NOMO-1 treated with dmso at 0.1 percent for 144 hours (cell line): ENCODE results near the gene GABPA.
"Not testable (repeated sequence)": the region's sequence is repeated elsewhere in the genome, so short reads cannot be mapped to it uniquely, and the experiment has no call there.

Experiments used
- DNase-seq: peaks from one replicate; lab custom pipeline; 2025; ENCODE audit not compliant: unreplicated experiment; lab: John Stamatoyannopoulos, UW

GABPA gene

DNA sequence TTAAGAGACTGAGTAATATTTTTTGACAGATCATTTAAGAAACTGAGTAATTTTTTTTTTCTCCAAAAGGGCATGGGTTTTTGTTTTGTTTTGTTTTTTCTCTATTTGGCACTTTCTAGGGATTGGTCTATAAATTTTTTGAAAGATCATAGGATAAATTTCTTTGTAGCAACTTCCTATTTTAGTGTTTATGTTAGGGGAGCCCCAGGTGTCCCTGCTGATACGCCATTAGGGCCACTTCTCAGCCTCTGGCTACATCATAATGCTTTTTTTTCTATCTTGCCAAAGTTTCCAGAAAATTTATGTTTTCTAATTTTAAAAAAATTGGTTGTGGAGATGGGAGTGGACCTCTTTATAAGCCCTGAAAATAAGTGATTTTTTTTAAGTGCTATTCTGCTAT, 2.6 kb downstream of the GABPA start:
- no peak for DNase-seq

DNA sequence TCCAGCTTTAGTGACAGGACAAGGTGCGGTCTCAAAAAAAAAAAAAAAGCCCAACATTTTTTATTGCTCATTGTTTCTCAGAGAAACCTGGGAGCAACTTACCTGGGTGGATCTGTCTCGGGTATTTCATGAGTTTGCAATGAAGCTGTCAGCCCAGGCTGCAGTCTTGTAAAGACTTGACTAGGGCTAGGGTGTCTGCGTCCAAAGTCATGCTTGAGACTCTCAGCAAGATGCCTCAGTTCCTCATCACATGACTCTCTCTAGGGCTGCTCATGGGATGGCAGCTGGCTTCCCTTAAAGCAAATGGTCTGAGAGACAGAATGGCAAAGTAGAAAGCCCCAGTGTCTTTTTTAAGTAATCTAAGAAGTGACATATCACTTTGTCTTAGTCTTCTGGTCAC, 8.1 kb downstream of the GABPA start:
- no peak for DNase-seq

GRCh38 chr21:25744854-25745253, 10.1 kb downstream of the GABPA start:
- no peak for DNase-seq

DNA sequence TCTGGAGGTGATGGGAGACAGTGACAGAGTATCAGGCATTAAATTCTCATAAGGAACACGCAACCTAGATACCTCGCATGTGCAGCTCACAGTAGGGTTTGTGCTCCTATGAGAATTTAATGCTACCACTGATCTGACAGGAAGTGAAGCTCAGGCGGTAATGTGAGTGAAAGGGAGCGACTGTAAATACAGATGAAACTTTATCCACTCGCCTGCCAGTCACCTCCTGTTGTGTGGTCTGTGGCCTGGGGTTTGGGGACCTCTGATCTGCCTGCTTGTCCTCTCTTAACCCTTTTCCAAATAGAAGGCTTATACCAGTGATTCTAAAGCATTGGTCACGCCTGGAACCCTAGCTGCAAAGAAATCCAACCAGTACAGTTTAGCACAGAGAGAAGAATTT, 15.3 kb downstream of the GABPA start:
- DNase-seq: no peak

DNA sequence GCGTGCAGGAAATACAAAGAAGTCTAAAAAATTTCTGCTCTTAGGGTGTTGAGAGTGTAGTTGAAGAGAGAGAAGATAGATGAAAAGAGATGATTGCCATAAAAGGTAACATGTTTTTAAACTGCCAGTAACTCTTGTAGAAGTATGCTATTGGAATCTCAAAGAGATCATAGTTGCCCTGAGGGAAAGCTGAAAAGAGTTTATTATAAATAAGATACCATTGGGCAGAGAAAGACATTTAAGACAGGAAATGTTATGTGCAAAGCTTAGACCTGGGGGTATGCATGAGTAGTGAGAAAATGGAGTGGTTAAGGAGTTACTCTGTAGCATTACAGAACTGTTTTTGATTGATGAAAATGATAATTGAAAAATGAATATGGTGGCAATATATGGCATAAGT, 17.6 kb downstream of the GABPA start:
- no peak for DNase-seq

- DNase-seq: no peak
Measured at GRCh38 chr21:25756190-25756932, 21.6 kb downstream of the GABPA start.

GRCh38 chr21:25757531-25757930, 22.8 kb downstream of the GABPA start:
- no peak for DNase-seq

- no peak for DNase-seq
Measured at GRCh38 chr21:25759573-25759972, 24.8 kb downstream of the GABPA start.

GRCh38 chr21:25760061-25760460, 25.3 kb downstream of the GABPA start:
- no peak for DNase-seq

- DNase-seq: no peak
Measured at GRCh38 chr21:25760677-25761076, 25.9 kb downstream of the GABPA start.

DNA sequence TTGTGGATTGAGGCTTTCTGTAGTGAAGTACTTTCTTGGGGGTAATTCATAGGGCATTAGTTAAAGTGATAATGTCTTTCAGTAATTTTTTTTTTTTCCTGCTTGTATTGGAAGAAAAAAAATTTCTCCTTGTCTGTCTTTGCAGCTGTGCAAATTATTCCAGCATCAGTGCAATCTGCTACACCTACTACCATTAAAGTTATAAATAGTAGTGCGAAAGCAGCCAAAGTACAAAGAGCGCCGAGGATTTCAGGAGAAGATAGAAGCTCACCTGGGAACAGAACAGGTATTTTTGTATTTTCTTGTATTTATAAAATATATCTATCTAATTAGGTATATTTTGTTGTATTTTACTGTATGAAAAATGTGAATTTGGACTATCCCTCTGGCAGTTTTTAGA, 29.3 kb downstream of the GABPA start:
- DNase-seq: no peak

DNA sequence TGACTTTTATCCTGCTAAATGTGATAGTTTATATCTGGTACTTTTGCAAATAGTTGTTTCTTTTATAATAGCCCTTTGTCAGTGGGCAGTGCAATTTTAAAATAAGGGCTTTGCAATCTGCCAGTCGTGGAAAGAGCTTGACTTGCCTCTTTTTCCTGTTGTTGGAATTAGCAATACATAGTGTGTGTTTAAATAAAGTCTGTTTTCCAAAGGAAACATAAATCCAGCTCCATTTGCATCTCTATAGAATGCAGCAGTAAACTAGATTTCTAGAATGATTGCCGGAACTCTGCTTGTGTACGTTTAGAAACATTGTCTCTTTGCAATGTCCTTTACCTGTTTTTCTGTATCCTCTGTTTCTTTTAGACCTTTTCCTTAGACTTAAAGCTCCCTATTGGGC, 33.1 kb downstream of the GABPA start:
- DNase-seq: no peak

DNA sequence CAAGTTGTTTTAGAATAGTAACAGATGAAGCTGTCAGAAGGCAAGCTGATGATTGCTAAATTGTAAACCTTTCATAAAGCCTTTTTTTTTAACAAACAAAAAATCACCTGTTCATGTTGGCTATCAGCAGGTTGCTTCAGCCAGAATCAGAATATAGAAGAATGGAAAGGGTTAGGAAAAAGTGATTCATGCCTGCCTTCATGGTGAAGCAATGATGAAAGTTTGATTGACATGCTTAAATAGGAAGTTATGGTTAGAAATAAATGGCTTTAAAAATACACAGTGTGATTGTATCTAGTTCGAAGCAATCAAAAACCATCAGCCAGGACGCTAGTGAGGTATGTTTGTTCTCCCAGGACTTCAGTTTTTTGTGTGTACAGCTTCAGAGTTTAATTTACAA, 37.9 kb downstream of the GABPA start:
- DNase-seq: no peak

DNA sequence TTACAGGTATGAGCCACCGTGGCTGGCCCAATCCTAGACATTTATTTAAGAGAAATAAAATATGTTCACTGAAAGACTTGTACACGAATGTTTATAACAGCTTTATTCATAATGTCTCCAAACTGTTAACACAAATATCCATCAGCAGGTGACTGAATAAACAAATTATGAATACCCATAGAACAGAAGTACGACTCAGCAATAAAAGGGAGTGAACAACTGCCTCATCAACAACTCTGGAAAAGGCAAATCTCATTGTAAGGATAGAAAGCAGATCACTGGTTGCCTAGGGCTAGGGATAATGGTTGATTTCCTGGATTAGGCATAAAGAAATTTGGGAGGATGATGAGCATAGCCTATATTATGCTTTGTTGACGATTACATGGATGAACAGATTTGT, 41.7 kb downstream of the GABPA start:
- DNase-seq: no peak

GRCh38 chr21:25778126-25778875, 43.5 kb downstream of the GABPA start:
- not testable (repeated sequence) for DNase-seq

DNA sequence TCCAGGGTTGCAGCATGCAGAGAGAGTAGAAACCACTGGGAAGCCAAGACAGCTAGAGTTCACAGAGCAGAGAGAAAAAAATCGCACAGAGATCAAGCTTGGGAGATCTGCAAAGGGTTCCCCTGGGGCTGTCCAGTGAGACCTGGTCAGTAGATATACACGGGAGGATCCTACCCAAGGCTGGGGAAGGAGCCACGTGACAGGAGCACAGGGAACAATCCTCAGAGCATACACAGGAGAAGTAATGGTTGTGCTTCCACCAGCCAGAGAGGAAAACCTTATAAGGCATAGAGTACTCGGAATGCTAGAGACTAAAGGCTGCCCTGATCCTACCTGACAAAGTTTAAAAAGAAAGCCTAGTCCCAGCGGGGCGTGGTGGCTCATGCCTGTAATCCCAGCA, 53.9 kb downstream of the GABPA start:
- no peak for DNase-seq

DNA sequence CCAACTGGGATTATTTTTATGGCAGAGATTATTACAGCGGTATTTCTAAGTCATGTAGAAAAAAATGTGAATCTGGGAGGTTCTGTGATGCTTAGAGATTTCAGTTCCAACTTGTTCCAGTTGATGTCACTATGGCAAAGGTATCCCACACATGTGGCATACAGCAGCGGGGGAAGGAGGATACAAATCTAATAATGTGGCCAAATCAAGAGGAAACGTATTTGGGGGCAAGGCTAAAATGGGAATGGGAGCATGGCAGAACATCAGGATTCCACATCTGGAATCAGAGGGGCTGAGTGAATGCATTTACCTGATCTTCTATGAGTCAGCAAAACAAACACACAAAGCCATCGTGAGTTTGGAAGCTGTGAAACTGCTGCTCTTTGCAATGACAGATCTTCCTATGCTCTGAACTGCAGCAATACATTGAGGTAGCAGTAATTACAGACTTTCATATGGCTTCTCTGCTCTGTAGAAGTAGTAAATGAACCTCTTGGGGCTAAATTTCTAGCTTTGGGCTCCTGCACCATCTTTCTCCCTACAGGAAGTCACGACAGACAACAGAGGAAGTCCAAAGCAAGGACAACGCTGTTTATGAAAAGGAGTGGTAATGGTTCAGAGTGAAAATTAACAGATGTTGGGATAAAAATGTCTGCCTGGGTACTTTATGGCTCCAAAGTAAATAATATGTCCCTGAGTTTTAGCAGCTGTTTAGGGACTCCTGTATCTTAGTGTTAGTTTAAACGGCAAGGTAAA, 55.5 kb downstream of the GABPA start:
- DNase-seq: no peak

- no peak for DNase-seq
Measured at GRCh38 chr21:25790878-25791204, 56.1 kb downstream of the GABPA start.

- DNase-seq: no peak
Measured at GRCh38 chr21:25791319-25791718, 56.5 kb downstream of the GABPA start.

DNA sequence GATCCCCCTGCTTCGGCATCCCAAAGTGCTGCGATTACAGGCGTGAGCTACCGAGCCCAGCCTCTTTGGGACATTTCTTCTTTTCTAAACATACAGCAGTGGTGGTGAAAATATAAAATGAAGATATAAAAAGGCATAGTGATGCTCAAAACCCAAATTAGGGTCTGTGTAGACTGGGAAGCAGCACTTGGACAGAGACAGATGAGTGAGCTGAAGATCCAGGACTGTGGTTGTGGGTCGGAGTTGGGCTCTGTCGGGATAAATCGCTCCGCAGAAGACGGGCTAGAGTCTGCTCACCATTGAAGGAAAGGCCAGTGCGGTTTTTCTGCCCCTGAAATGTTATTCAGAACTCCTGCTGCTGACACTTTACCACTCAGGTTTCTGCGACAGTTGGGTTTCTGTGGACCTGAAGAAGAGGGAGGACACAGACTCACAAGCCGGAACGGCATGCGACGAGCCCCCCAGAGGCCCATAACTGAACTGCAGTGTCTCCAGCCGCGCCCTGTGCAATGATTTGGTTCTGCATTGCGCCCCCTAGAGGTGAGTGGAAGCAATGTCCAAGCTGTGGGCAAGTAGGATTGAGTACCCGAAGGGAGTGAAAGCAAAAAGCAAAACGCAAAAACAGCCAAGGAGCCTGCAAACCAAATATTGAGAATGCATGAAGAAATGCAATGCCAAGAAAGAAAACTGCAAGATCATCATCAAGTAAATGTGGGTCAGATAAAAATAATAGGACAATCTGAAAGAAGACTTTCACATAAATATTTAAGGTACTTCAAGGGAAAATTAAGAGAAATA, 66.6 kb downstream of the GABPA start:
- peak; percentile 86 for DNase-seq

DNA sequence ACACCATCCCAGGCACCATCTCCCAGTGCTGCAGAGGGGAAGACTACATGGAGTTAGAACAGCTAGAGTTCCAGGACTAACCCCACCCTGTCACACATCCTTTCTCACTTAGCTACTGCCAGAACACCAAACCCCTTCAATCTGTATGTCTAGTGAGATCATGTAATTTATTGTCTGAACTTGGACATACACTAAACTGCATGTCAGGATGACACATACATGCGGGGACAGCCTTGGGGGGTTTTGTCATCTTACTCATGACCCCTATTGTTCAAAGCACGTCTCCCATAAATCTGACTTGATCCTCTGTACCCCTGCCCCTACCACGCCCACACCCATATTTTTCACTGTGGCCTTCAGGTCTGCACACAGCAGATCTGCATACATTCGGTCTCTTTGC, 71.3 kb downstream of the GABPA start:
- no peak for DNase-seq
